ENCODE measurements around the gene STRADA. TPM values are rescaled to one million over a fixed set of nuclear protein-coding genes. Genes with fewer than 3 reads are reported as not detected.

Gene STRADA
- total RNA-seq, 1 experiment from 2014 or later = 18.1 TPM

DNA sequence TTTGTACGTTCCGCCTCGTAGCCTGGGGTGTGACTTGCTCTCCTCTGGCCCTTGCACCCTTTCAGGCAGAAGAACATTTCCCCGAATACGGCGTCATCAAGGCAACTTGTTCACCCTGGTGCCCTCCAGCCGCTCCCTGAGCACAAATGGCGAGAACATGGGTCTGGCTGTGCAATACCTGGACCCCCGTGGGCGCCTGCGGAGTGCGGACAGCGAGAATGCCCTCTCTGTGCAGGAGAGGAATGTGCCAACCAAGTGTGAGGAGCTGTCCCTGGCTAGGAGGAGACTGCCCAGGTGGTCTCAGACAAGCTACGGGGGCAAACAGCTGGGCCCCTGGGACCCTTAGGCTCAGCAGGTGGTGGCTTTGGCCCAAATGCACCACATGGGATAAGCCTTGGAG is 52.1 kb downstream of the STRADA start:
- H3K27me3 Mint-ChIP-seq (ENCODE audit: unreplicated experiment) = no peaks in the 10 kb centered on the region
- no peaks in the 10 kb centered on the region for H3K4me1 Mint-ChIP-seq (ENCODE audit: low read depth, unreplicated experiment)
- no peaks in the 10 kb centered on the region for H3K9me3 Mint-ChIP-seq (ENCODE audit: low read depth, unreplicated experiment)
- no peak overlapping the region for H3K27ac Mint-ChIP-seq (ENCODE audit: unreplicated experiment)
- no peaks in the 10 kb centered on the region for H3K36me3 Mint-ChIP-seq (ENCODE audit: insufficient read depth, unreplicated experiment)
- BruUV-seq (replicated peaks) = no TSS peak
- H3K4me3 Mint-ChIP-seq (ENCODE audit: low read depth, unreplicated experiment) = no peak overlapping the region
- TF ChIP-seq, protein P1, sequence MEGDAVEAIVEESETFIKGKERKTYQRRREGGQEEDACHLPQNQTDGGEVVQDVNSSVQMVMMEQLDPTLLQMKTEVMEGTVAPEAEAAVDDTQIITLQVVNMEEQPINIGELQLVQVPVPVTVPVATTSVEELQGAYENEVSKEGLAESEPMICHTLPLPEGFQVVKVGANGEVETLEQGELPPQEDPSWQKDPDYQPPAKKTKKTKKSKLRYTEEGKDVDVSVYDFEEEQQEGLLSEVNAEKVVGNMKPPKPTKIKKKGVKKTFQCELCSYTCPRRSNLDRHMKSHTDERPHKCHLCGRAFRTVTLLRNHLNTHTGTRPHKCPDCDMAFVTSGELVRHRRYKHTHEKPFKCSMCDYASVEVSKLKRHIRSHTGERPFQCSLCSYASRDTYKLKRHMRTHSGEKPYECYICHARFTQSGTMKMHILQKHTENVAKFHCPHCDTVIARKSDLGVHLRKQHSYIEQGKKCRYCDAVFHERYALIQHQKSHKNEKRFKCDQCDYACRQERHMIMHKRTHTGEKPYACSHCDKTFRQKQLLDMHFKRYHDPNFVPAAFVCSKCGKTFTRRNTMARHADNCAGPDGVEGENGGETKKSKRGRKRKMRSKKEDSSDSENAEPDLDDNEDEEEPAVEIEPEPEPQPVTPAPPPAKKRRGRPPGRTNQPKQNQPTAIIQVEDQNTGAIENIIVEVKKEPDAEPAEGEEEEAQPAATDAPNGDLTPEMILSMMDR (IDR thresholded peaks at IDR 0.05; ENCODE audit: unreplicated experiment) = no peak
- CTCF ChIA-PET = no interaction called here
- intact Hi-C loops (cut with micrococcal nuclease; ENCODE audit: unreplicated experiment) = no loop called here
- DNase-seq = no peak

DNA sequence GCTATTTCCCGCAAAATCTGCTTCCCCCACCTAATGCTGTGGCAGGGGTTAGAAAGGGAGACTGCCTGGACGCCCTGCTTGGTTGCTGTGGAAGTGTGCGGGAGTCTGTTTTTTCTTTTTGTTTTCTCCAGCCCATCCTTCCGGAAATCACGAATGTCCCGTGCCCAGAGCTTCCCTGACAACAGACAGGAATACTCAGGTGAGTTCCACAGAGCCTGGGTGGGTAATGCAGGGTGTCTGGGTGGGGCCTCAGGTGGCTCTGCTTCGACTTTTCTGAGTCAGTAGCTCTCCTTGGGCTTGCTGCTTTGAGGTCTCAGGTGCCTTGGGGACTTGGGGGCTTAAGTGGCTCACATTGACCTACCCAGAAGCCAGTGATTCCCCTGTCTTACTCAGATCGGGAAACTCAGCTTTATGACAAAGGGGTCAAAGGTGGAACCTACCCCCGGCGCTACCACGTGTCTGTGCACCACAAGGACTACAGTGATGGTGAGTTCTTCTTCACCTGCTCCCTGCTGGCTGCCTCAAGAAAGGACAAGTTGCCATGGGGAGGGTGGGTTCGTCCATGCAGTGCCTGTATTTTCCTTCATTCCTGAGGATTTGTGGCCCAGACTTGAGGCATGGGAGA is 53.1 kb downstream of the STRADA start:
- CTCF ChIA-PET = interaction anchor here (1.4 kb wide), 1 partner anchor 13 kb away, joined by 6 read pairs; no protein-coding TSS in a partner anchor
- H3K9me3 Mint-ChIP-seq (ENCODE audit: low read depth, unreplicated experiment) = no peaks in the 10 kb centered on the region
- no peak overlapping the region for H3K4me3 Mint-ChIP-seq (ENCODE audit: low read depth, unreplicated experiment)
- no peaks in the 10 kb centered on the region for H3K36me3 Mint-ChIP-seq (ENCODE audit: insufficient read depth, unreplicated experiment)
- no peaks in the 10 kb centered on the region for H3K4me1 Mint-ChIP-seq (ENCODE audit: low read depth, unreplicated experiment)
- intact Hi-C loops (cut with micrococcal nuclease; ENCODE audit: unreplicated experiment) = no loop called here
- no peaks in the 10 kb centered on the region for H3K27me3 Mint-ChIP-seq (ENCODE audit: unreplicated experiment)
- no TSS peak for BruUV-seq (replicated peaks)
- no peak overlapping the region for H3K27ac Mint-ChIP-seq (ENCODE audit: unreplicated experiment)
- no peak for DNase-seq
- TF ChIP-seq, protein P1 (IDR thresholded peaks at IDR 0.05; ENCODE audit: unreplicated experiment) = no peak

DNA sequence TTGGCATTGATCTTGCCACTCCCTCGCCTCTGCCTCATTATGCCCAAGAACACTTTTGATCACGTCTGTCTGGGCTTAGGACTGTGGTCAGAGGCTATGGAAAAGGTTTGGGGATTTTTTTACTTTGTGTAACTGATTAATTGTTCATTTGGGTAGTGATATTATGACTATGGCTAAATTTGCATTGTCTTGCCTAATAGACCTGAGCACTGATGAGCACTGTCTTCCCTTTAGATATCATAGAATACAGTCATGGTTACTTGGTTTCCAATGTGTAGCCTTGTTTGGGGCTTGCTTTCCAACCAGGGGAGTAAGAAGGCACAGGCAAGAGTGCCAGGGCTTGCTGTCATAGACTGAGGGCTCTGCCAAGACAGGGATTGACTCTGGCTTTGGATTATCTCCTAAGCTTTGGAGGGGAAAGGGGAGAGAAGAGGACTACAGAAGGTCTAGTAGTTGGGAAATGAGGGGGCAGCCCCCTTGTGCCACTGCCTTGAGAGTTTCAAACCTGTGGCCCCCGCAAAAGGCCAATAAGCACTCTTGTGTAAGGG is 55.4 kb downstream of the STRADA start:
- CTCF ChIA-PET = no interaction called here
- no peaks in the 10 kb centered on the region for H3K4me1 Mint-ChIP-seq (ENCODE audit: low read depth, unreplicated experiment)
- no peak overlapping the region for H3K4me3 Mint-ChIP-seq (ENCODE audit: low read depth, unreplicated experiment)
- intact Hi-C loops (cut with micrococcal nuclease; ENCODE audit: unreplicated experiment) = no loop called here
- H3K27me3 Mint-ChIP-seq (ENCODE audit: unreplicated experiment) = no peaks in the 10 kb centered on the region
- BruUV-seq (replicated peaks) = no TSS peak
- H3K36me3 Mint-ChIP-seq (ENCODE audit: insufficient read depth, unreplicated experiment) = no peaks in the 10 kb centered on the region
- DNase-seq = no peak
- TF ChIP-seq, protein P1 (IDR thresholded peaks at IDR 0.05; ENCODE audit: unreplicated experiment) = no peak
- H3K27ac Mint-ChIP-seq (ENCODE audit: unreplicated experiment) = no peak overlapping the region
- no peaks in the 10 kb centered on the region for H3K9me3 Mint-ChIP-seq (ENCODE audit: low read depth, unreplicated experiment)

DNA sequence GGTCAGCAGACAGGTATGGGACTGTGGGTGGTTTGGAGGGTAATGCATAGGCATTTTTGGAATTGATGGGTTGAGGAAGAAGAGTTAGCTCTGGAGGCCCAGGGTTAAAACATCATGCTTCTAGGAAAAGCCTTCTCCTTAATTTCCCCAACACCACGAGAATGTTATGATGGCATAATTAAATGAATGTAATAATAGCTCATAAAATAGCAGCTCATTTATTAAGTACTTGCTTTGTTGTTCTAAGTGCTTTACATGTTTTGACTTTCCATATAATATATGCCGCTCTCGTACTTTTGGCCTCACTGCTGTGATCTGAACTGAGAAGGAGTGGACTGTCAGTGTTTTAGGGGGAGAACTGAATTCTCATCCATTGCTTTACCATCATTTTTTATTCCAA is 56.0 kb downstream of the STRADA start:
- H3K4me1 Mint-ChIP-seq (ENCODE audit: low read depth, unreplicated experiment) = no peaks in the 10 kb centered on the region

More for the DNA sequence above, 56.0 kb downstream of the STRADA start:
- no peaks in the 10 kb centered on the region for H3K36me3 Mint-ChIP-seq (ENCODE audit: insufficient read depth, unreplicated experiment)
- no peaks in the 10 kb centered on the region for H3K27me3 Mint-ChIP-seq (ENCODE audit: unreplicated experiment)
- H3K9me3 Mint-ChIP-seq (ENCODE audit: low read depth, unreplicated experiment) = no peaks in the 10 kb centered on the region
- CTCF ChIA-PET = interaction anchor here (0.6 kb wide), 1 partner anchor 31 kb away, joined by 4 read pairs; no protein-coding TSS in a partner anchor
- intact Hi-C loops (cut with micrococcal nuclease; ENCODE audit: unreplicated experiment) = no loop called here
- DNase-seq = no peak
- no TSS peak for BruUV-seq (replicated peaks)
- H3K4me3 Mint-ChIP-seq (ENCODE audit: low read depth, unreplicated experiment) = no peak overlapping the region
- TF ChIP-seq, protein P1 (IDR thresholded peaks at IDR 0.05; ENCODE audit: unreplicated experiment) = no peak
- H3K27ac Mint-ChIP-seq (ENCODE audit: unreplicated experiment) = no peak overlapping the region

Measured in Calu3 (cell line).